Endothelial cell of umbilical vein (primary cell): Measurements from ENCODE around the gene CBX6.

ENCODE experiments used
- CTCF ChIP-seq, 2 donors: IDR thresholded peaks; 1 replicate in 1 of 2; 2 replicates in 1 of 2; pipeline ENCODE4 v1.5.1; 2011; ENCODE audit warnings: low read length in 2 of 2, mild to moderate bottlenecking in 2 of 2, moderate library complexity in 2 of 2, control low read depth in 1 of 2, inconsistent platforms in 1 of 2, low read depth in 1 of 2; ENCODE audit not compliant: insufficient read depth in 1 of 2; ENCODE audit errors: extremely low read depth in 1 of 2
- EZH2 ChIP-seq: IDR thresholded peaks from 2 replicates; pipeline ENCODE4 v1.6.1; 2012; ENCODE audit warnings: borderline replicate concordance, low read depth, mild to moderate bottlenecking, moderate library complexity, low read length, inconsistent platforms; ENCODE audit not compliant: severe bottlenecking
- JUN ChIP-seq: IDR thresholded peaks from 2 replicates; pipeline ENCODE4 v1.6.1; 2011; ENCODE audit warnings: borderline replicate concordance, low read depth; ENCODE audit not compliant: insufficient read length, insufficient read depth

- no peak for TF ChIP-seq JUN
- TF ChIP-seq EZH2, result no peak
- TF ChIP-seq CTCF (IDR thresholded peaks at IDR 0.05; ENCODE audit: extremely low read depth in 1 of 2, insufficient read depth in 1 of 2, low read depth in 1 of 2, low read length in 2 of 2), result no peak
These were observed 39.0 kb downstream of the CBX6 start for GRCh38 chr22:38833061-38833460.
